Duodenal mucosa (tissue), 2 donors: ENCODE data around the gene PDZRN4.
"Not testable (repeated sequence)": the region's sequence is repeated elsewhere in the genome, so short reads cannot be mapped to it uniquely, and the experiment has no call there.

Experiments used
- H3K27ac ChIP-seq: one replicate; pipeline ENCODE4 v1.7.0; 2013; ENCODE audit warnings: low read depth, low read length
- H3K27me3 ChIP-seq, 2 donors: one replicate each; pipeline ENCODE4 v1.7.0; 2013; ENCODE audit warnings: low read length in 2 of 2, control low read depth in 1 of 2; ENCODE audit not compliant: insufficient read depth in 2 of 2, control insufficient read depth in 1 of 2
- H3K36me3 ChIP-seq, 2 donors: one replicate each; pipeline ENCODE4 v1.7.0; 2013; ENCODE audit warnings: low read length in 2 of 2, control low read depth in 1 of 2; ENCODE audit not compliant: insufficient read depth in 2 of 2, control insufficient read depth in 1 of 2
- H3K4me1 ChIP-seq, 2 donors: one replicate each; pipeline ENCODE4 v1.7.0; 2013; ENCODE audit warnings: low read length in 2 of 2, control low read depth in 1 of 2; ENCODE audit not compliant: insufficient read depth in 2 of 2, control insufficient read depth in 1 of 2
- H3K4me3 ChIP-seq, 2 donors: one replicate each; pipeline ENCODE4 v1.7.0; 2013; ENCODE audit warnings: low read length in 2 of 2, low read depth in 1 of 2
- H3K9ac ChIP-seq, 2 donors: one replicate each; pipeline ENCODE4 v1.7.0; 2013; ENCODE audit warnings: low read length in 2 of 2, low read depth in 1 of 2
- H3K9me3 ChIP-seq, 2 donors: one replicate each; pipeline ENCODE4 v1.7.0; 2013; ENCODE audit warnings: low read length in 2 of 2, control low read depth in 1 of 2; ENCODE audit not compliant: control insufficient read depth in 1 of 2

Gene PDZRN4

DNA sequence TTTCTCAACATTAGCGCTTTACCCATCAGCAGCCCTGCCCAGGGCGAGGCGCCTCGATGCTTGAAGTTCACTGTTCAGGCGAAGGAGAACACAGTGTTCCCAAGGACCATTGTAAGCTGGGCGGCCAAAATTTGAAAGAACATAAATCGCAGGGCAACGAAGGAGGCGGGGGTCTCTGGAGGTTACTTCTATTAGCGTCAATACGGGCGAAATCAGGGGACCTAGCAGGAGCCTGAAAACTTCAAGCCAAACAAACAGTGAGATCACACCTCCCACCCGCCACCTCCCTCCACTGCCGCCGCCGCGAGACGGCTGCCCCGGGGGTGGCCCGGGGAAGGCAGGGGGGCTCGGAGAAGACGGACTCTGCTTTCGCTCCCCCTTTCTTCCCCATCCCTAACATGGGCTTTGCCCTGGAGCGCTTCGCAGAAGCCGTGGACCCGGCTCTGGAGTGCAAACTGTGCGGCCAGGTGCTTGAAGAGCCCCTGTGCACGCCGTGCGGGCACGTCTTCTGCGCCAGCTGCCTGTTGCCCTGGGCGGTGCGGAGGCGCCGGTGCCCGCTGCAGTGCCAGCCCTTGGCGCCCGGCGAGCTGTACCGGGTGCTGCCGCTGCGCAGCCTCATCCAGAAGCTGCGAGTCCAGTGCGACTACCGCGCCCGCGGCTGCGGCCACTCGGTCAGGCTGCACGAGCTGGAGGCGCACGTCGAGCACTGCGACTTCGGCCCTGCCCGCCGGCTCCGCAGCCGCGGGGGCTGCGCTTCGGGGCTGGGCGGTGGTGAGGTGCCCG lies at the start of gene PDZRN4:
Gene PDZRN4, plus strand, starts transcription at position 263 of the 783 bp plus-strand sequence.
- H3K4me1 ChIP-seq, result no peaks in the 10 kb centered on the region
- H3K27ac ChIP-seq, result no peak within 1 kb of the TSS
- peak within 1 kb of the TSS; percentile 28 to 37 for H3K4me3 ChIP-seq
- H3K36me3 ChIP-seq, result no peaks in the 10 kb centered on the region
- H3K9ac ChIP-seq, result no peak within 1 kb of the TSS
- peaks cover 32 to 34% of the 10 kb centered on the region in 2 donors for H3K27me3 ChIP-seq
- no peaks in the 10 kb centered on the region for H3K9me3 ChIP-seq

DNA sequence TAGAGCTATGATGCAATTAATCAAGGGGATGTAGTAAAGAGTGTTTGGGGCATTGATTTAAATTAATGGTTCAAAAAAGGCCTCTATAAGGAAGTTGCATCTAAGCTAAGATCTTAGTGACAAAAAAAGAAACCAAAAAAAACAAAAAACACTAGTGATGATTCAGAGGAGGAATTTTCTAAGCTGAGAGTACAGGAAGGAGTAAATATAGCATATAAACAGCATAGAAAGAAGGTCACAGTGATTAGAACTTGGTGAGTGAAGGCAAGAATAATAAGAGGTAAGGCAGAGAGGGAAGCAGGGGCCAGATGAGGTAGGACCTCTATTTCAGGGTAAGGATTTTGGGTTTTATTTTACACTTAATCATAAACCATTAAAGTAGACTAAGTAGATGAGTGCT lies 48.0 kb upstream of the PDZRN4 start:
- no peak overlapping the region for H3K27ac ChIP-seq
- no peak overlapping the region for H3K9ac ChIP-seq
- peaks cover 0 to 3% of the 10 kb centered on the region in 2 donors for H3K9me3 ChIP-seq
- no peaks in the 10 kb centered on the region for H3K4me1 ChIP-seq
- no peak overlapping the region for H3K4me3 ChIP-seq
- no peaks in the 10 kb centered on the region for H3K27me3 ChIP-seq
- no peaks in the 10 kb centered on the region for H3K36me3 ChIP-seq

DNA sequence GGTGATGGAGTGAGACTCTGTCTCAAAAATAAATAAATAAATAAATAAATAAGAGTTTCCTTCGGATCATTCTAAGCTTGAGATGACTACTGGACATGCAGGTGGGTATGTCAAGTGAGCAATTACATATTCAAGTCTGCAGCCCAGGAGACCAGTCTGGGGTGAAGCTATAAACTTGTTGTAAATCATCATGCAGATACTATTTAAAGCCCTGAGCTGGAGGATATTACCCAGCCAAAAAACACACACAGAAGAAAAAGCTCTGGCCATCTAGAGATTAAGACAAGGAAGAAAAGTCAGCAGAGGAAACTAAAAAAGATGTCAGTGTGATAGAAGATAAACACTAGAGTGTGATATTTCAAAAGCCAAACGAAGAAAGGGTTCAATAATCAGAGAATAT lies 47.0 kb upstream of the PDZRN4 start:
- H3K4me3 ChIP-seq, result no peak overlapping the region
- no peaks in the 10 kb centered on the region for H3K36me3 ChIP-seq
- no peak overlapping the region for H3K9ac ChIP-seq
- peaks cover 0 to 3% of the 10 kb centered on the region in 2 donors for H3K9me3 ChIP-seq
- H3K27me3 ChIP-seq, result no peaks in the 10 kb centered on the region
- no peaks in the 10 kb centered on the region for H3K4me1 ChIP-seq
- no peak overlapping the region for H3K27ac ChIP-seq

DNA sequence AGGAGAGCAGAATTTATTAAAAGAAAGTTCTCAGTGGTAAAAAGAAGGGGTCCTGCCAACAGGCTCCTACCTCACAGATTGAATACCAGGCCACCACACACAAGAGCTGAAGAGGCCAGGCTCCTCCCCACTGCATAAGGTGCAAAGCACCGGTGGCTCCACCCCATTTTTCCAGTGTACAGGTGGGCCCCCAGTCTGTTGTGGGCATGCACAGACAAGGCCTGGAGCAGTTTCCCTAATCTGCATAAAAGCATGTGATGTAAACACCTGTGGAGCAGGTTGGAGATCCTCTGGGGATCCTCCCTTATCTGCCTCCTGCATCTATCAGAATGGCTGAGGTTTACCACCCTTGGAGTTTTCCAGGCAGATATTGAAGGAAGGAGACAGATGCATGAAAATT lies 45.7 kb upstream of the PDZRN4 start:
- H3K27ac ChIP-seq, result no peak overlapping the region

DNA sequence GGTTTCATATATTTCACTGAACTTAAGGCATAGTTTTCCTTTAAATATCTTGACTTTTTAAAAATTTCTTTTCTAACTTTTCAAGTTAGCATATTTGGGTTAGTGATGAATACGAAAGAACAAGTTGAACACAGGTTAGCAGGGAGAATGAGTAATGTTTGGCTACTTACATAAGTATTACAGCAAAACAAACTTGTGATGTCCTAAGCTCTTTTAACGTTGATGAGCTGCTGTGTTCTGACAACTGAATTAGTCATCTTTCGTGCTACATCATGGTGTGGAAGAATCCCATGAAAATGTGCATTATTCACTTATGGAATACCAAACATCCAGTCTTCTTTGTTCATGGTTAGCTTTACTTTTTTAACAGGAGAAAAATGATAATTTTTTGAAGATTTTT lies 36.3 kb upstream of the PDZRN4 start:
- Histone ChIP-seq H3K27me3 (no peaks in the 10 kb centered on the region), H3K4me3 (no peak overlapping the region), H3K4me1 (no peaks in the 10 kb centered on the region), H3K27ac (no peak overlapping the region), H3K9ac (no peak overlapping the region), H3K36me3 (no peaks in the 10 kb centered on the region), H3K9me3 (peaks cover 0 to 2% of the 10 kb centered on the region in 2 donors)

More for the DNA sequence above, 45.7 kb upstream of the PDZRN4 start:
- H3K9ac ChIP-seq, result no peak overlapping the region
- H3K9me3 ChIP-seq, result peaks cover 0 to 3% of the 10 kb centered on the region in 2 donors
- H3K4me1 ChIP-seq, result no peaks in the 10 kb centered on the region
- no peak overlapping the region for H3K4me3 ChIP-seq
- no peaks in the 10 kb centered on the region for H3K27me3 ChIP-seq
- no peaks in the 10 kb centered on the region for H3K36me3 ChIP-seq

DNA sequence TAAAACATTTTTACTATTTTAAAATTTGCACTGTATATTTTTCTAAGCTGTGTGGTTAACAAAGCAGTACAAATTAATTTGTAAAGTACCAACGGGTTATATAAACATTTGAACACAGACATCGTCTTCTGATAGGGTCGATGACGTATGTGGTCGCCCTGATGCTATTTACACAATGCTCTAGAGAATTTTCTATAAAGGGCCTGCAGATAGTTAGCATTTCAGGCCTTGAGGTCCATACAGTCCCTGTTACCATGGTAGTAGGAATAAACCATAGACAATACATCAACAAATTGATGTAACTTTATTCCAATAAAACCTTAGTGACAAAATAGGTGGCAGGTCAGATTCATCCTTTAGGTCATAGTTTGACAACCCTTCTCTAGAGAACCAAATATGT lies 25.7 kb upstream of the PDZRN4 start:
- no peaks in the 10 kb centered on the region for H3K4me1 ChIP-seq
- H3K36me3 ChIP-seq, result no peaks in the 10 kb centered on the region
- H3K9ac ChIP-seq, result no peak overlapping the region
- H3K27me3 ChIP-seq, result no peaks in the 10 kb centered on the region
- no peak overlapping the region for H3K27ac ChIP-seq
- H3K4me3 ChIP-seq, result no peak overlapping the region
- H3K9me3 ChIP-seq, result no peaks in the 10 kb centered on the region

DNA sequence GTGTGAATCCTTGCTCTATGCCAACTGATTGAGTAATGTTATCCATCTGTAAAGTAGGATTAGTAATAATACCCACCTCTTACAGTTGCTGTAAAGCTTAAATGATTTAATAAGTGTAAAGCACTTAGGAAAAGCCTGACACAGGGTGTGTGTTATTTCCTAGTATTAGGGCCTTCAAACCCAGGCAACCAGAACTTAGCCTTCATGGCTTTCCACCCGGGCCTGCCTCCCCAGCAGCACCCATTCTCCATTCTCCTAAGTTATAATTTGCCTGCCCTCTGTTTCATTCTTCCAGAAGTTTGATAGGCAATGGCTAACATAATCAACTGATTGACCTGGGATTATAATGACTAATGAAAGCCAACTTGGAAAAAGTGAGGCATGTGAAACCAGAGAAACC lies 20.4 kb upstream of the PDZRN4 start:
- H3K4me3 ChIP-seq, result no peak overlapping the region
- H3K27me3 ChIP-seq, result no peaks in the 10 kb centered on the region
- no peak overlapping the region for H3K27ac ChIP-seq
- H3K36me3 ChIP-seq, result no peaks in the 10 kb centered on the region
- H3K9ac ChIP-seq, result no peak overlapping the region
- no peaks in the 10 kb centered on the region for H3K9me3 ChIP-seq
- H3K4me1 ChIP-seq, result no peaks in the 10 kb centered on the region

DNA sequence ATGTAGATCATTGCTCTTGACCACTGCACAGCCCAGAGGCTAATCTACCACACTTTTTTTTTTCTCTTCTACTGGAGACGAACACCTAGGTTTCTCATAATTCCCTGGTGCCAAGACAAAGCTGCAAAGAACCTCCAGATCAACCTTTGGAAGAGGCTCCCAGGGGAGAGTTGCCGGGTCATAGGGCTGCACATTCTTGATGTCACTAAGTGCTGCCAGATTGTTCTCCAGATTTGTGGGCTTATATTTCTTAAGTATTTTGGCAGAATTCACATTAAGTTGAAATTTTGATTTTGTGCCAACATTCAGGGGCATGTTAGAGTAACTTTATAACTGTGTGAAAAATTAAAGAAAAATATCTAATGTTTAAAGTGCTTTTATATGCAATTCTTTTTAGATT lies 13.5 kb upstream of the PDZRN4 start:
- Histone ChIP-seq H3K27me3 (no peaks in the 10 kb centered on the region), H3K36me3 (no peaks in the 10 kb centered on the region), H3K4me1 (no peaks in the 10 kb centered on the region), H3K4me3 (no peak overlapping the region), H3K9me3 (no peaks in the 10 kb centered on the region), H3K27ac (no peak overlapping the region), H3K9ac (no peak overlapping the region)

DNA sequence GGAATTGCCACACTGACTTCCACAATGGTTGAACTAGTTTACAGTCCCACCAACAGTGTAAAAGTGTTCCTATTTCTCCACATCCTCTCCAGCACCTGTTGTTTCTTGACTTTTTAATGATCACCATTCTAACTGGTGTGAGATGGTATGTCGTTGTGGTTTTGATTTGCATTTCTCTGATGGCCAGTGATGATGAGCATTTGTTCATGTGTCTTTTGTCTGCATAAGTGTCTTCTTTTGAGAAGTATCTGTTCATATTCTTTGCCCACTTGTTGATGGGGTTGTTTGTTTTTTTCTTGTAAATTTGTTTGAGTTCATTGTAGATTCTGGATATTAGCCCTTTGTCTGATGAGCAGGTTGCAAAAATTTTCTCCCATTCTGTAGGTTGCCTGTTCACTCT lies 8.6 kb upstream of the PDZRN4 start:
- H3K36me3 ChIP-seq, H3K27me3 ChIP-seq, H3K9ac ChIP-seq, H3K4me1 ChIP-seq, H3K4me3 ChIP-seq, H3K9me3 ChIP-seq, H3K27ac ChIP-seq: not testable (repeated sequence)

DNA sequence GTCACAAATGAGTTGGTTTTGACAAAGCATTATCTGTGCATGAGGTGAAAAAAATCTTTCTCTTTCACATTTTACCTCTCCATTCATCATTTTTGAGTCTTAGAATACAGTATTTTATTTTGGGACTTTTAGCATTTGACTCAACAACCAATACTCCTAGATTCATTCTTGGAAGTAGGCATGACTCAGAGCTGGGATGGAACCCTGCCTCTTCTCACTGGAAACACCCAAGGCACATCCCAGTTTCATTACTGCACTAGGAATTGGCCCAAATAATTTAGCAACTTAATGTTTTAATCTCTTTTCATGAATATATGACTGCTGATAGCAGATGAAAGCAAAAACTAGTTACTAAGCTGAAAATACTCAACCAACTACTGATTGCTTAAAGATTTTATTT lies 3.3 kb upstream of the PDZRN4 start:
- H3K4me1 ChIP-seq, result no peaks in the 10 kb centered on the region
- H3K4me3 ChIP-seq, result no peak overlapping the region
- H3K36me3 ChIP-seq, result no peaks in the 10 kb centered on the region
- H3K27me3 ChIP-seq, result peaks cover 28 to 30% of the 10 kb centered on the region in 2 donors
- no peak overlapping the region for H3K9ac ChIP-seq
- H3K9me3 ChIP-seq, result no peaks in the 10 kb centered on the region
- H3K27ac ChIP-seq, result no peak overlapping the region
